Measurements from ENCODE around the gene SHISAL2A.
"Not testable (repeated sequence)": the region's sequence is repeated elsewhere in the genome, so short reads cannot be mapped to it uniquely, and the experiment has no call there.

Gene SHISAL2A

DNA sequence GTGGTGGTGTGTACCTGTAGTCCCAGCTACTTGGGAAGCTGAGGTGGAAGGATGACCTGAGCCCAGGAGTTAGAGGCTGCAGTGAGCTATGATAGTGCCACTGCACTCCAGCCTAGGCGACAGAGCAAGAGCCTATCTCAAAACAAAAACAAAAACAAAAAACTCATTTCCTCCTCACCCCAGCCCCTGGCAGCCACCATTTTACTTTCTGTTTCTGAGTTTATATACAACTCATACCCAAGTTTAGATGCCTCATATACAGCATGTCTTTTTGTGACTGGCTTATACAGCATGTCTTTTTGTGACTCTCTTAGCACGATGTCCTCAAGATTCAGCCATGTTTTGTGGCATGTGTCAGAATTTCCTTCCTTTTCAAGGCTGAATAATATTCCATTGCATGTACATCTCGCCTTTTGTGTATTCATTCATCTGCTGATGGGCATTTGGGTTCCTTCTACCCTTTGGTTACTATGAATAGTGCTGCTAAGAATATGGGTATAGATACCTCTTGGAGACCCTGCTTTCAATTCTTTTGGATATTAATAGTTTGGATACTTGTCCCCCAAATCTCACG, 50.5 kb downstream of the SHISAL2A start:
- no peak for DNase-seq (ENCODE audit: low spot score)

DNA sequence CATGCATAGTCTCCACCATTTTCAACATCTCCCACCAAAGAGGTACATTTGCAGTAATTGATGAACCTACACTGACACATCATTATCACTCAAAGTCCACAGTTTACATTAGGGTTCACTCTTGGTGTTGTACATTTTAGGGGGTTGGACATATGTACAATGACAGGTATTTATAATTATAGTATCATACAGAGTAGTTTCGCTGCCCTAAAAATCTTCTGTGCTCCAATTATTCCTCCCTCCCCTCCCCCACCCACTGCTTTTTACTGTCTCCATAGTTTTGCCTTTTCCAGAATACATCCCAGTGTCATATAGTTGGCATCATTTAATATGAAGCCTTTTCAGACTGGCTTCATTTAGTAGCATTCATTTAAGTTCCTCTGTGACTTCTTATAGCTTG, 51.6 kb downstream of the SHISAL2A start:
- DNase-seq (ENCODE audit: low spot score): no peak

DNA sequence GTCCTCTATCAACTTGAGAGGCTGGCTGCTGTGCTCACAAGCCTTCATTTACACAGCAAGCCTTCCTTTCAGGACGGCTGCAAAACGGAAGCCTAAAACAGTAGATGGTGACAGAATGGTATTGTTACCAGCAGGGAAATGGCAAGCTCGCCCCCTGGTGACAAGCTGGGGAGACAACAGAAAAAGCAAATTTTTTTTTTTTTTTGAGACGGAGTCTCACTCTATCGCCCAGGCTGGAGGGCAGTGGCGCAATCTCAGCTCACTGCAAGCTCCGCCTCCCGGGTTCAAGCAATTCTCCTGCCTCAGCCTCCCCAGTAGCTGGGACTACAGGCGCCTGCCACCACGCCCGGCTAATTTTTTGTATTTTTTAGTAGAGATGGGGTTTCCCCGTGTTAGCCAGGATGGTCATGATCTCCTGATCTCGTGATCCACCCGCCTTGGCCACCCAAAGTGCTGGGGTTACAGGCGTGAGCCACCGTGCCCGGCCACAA, 53.3 kb downstream of the SHISAL2A start:
- DNase-seq (ENCODE audit: low spot score): peak; percentile 61

DNA sequence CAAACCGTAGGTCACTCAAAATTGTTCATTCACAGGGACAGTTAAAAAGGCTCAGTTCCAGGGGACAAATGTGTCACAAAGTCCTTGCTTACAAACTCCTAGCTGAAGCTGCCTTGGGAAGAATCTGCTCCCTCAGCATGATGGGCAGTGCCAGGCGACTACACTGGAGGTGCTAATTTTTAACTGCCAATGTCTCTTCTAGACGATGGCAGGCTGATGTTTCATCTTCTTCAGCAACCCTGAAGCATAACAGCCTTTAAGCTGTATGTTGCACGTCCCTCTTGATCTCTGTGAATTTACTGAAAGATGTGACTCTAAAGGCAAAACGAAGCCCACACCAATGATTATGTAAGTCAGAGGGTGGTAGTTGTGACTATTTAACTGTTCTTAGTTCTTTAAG, 53.9 kb downstream of the SHISAL2A start:
- no peak for DNase-seq (ENCODE audit: low spot score)

DNA sequence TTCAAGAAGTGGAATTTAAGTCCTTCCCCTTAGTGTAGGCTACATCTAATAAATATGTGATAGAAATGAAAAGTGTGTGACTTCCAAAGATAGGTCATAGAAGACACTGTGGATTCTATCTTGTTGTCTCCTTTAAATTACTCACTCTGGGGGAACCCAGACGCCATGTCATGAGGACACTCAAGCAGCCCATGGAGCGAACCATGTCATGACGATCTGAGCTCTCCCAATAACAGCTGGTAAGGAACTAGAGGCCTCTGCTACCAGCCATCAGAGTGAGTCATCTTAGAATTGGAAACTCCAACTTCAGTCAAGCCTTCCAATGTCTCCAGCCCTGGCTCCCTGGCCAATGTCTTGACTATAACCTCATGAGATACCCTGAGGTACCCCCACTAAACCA, 58.9 kb downstream of the SHISAL2A start:
- DNase-seq (ENCODE audit: low spot score): no peak

DNA sequence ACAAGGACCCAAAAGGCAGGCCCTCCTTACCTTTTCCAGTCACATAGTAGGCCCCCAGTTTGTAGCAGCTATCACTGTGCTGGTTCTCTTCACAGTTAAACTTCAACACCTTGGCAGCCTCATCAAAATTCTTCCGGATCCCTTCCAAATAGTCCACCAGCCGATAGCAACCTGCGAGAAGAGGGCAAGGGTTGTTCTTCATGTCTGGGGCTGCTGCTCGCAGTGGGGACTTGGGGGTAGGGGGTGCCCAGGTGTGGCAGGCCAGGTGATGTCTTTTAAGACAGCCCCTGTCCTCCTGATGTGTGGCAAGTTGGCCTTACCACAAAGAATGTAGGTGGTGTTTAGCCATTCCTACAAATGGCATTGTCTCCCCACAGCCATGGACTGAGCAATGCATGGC, 59.7 kb downstream of the SHISAL2A start:
- no peak for DNase-seq (ENCODE audit: low spot score)

DNA sequence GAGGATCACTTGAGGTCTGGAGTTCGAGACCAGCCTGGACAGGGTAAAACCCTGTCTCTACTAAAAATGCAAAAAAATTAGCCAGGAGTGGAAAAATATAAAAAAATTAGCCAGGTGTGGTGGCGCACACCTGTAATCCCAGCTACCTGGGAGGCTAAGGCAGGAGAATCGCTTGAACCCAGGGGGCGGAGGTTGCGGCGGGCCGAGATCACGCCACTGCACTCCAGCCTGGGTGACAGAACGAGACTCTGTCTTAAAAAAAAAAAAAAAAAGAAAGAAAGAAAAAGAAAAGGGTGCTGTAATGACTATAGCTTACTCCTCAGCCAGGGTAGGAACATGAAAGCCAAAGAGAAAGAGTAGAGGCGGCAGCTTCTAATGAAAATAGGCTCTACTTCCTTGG, 60.4 kb downstream of the SHISAL2A start:
- DNase-seq (ENCODE audit: low spot score): not testable (repeated sequence)

DNA sequence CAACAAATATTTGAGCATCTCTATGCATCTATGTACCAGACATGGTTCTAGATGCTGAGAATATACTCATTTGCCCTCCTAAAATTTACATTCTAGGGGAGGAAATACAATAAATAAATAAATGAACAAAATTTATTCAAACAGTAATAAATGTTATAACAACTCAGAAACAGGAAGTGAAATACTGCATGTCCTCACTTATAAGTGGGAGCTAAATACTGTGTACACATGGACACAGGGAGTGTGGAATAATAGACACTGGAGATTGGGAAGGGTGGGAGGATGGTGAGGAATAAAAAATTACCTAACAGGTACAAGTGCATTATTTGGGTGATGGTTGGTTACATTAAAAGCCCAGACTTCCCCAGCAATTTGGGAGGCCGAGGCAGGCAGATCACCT, 60.9 kb downstream of the SHISAL2A start:
- DNase-seq (ENCODE audit: low spot score): no peak

DNA sequence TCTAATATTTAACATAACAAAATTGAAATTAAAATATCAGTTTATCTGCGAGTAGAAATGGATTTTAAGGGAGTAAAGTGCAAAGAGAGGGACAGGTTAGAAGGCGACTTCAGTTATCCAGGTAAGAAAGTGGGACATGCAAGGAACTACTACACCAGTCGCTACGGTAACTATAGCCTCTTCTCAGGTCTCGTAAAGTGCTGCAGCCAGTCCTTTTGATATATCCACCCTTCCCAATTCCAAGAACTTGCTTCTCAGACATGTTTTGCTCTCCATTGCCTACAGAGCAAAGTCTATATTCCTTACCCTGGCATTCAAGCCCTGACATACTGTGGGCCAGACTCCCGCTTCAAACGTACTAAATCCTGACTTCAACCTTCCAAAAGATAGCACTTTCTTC, 62.7 kb downstream of the SHISAL2A start:
- DNase-seq (ENCODE audit: low spot score): no peak

DNA sequence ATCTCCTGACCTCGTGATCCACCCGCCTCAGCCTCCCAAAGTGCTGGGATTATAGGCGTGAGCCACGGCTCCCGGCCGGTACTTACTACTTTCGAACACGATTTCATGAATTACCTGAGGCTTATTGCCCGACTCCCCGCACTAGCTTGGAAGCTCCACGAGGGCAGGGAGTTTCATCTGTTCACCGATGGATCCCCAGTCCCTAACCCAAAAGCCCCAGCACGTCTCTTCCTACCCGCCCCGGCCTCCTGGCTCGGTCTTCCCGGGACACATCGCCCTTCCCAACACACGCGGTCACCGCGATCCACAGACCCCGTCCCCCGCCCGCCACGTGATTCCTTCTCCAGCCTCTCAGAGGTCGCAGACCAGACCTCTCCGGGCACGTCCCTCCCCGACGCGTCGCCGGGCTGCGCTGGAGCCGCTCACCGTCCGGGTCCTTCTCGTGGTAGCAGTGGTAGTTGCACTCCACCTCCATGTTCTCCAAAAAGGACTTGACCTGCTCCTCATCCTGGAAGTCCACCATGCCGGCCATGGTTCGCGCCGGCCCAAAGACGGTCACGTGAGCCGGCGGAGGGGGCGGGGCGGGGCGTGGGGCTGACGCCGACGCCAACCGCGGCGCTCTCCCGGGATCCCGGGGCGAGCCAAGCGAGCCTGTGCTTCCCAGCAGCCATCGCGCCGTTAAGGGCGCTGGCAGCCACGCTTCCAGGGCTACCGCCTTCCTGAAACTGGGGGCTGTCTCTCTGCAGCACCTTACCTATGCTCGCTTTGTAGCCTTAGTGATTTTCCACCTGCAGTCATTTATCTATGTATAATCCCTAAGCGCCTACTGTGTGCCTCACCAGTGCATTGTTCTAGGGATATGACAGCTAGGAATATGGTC, 65.1 kb downstream of the SHISAL2A start, which contains the start of gene COA7:
COA7 (minus strand) TSS at position 553 of the 880 bp plus-strand sequence; CDS start at position 532, 21 bp downstream.
- peak; percentile 82 for DNase-seq (ENCODE audit: low spot score)

DNA sequence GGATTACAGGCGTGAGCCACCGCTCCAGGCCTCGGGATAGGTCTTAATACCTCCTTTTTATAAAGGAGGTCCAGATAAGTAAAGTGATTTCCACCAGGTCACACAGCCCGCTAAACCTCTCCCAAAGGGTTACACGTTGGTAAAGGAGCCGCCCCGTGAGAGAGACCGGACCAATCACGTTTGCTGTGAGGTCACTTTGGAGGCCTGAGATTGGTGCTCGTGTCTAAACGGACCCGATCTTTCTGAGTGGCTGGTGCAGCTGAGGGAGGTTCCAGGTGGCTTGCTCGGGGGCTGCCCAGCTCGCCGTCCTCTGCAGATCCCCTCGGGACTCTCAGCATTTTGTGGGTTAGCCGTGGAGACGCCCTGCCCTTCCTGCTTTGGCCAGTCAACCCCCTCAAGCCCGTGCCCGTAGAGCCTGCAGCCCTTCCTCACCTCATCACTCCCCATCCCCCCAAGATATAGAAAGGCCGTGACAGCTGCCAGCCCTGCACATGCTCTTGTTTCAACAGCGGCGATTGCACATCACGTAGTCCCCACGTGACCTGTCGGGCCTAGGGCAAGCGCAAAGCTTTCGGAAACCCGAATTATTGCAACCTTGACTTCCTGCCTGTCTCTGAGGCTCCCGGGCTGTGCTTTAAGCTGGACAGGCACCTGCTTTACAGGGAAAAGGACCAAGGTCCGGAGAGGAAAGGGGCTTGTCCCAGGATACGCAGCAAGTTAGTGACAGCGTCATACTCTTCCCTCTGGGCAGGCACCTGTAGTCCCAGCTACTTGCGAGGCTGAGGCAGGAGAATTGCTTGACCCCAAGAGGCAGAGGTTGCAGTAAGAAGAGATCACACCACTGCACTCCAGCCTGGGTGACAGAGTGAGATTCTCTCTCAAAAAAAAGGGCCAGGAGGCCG, 70.2 kb downstream of the SHISAL2A start:
- DNase-seq (ENCODE audit: low spot score): peak; percentile 94

DNA sequence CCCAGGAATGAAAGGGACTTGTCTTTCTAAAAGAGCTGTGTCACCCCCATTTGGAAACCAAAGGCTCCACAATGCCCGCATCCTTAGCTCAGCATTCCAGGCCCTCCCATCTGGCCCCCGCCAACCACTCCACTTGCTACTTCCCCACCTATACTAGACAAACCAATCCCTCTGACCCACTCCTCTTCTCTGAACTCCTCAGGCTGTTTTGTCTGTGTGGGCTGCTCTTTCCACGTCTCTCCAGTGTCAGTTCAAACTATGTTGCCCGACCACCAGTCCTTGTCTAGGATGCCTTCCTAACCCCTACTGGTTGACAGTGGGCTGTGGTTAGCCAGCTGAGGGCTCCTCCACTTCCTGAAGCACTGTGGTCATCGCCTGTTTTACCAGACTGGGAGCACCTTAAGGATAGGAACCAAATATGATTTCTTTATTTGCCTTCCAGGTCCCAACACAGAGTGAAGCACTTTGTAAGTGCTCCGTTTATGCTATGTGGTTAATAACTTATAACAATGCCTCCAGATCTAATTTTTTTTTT, 73.2 kb downstream of the SHISAL2A start:
- no peak for DNase-seq (ENCODE audit: low spot score)

Measured in SK-N-DZ (cell line).